ENCODE results near the gene CHCHD2. TPM values are rescaled to one million over a fixed set of nuclear protein-coding genes. Genes with fewer than 3 reads are reported as not detected.
"Not testable (repeated sequence)": the region's sequence is repeated elsewhere in the genome, so short reads cannot be mapped to it uniquely, and the experiment has no call there.

CHCHD2 gene
- total RNA-seq, 1 donor from 2014 or later: 660 TPM

DNA sequence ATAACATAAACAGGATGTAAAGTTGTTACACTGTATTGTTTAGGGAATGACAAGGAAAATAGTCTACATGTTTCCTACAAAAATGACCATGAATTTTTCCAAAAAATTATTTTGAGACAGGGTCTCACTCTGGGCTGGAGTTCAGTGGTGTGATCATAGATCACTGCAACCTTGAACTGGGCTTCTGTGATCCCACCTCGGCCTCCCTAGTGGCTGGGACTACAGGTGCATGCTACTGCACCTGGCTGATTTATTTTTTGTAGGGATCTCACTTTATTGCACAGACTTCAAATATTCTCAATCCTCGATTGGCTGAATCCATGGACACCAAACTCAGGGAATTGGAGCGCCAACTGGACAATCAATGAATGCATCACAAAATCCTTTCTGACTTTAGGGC lies 6.6 kb downstream of the CHCHD2 start:
- intact Hi-C loops (cut with micrococcal nuclease): no loop called here
- peaks cover 56% of the 10 kb centered on the region for H3K36me3 Mint-ChIP-seq (ENCODE audit: low read depth)
- H3K4me1 Mint-ChIP-seq (ENCODE audit: low read depth): peaks cover 9% of the 10 kb centered on the region
- no peaks in the 10 kb centered on the region for H3K27me3 Mint-ChIP-seq (ENCODE audit: low read depth)
- no peak overlapping the region for H3K27ac Mint-ChIP-seq
- no peak overlapping the region for H3K4me3 Mint-ChIP-seq (ENCODE audit: low read depth)
- DNase-seq (ENCODE audit: low spot score): no peak
- no peaks in the 10 kb centered on the region for H3K9me3 Mint-ChIP-seq

GRCh38 chr7:56098187-56099008 lies 7.9 kb downstream of the CHCHD2 start:
- H3K4me3 Mint-ChIP-seq (ENCODE audit: low read depth); DNase-seq (ENCODE audit: low spot score); H3K27me3 Mint-ChIP-seq (ENCODE audit: low read depth); H3K27ac Mint-ChIP-seq; intact Hi-C loops (cut with micrococcal nuclease); H3K4me1 Mint-ChIP-seq (ENCODE audit: low read depth); H3K9me3 Mint-ChIP-seq: not testable (repeated sequence)
- H3K36me3 Mint-ChIP-seq (ENCODE audit: low read depth): peaks cover 47% of the 10 kb centered on the region

DNA sequence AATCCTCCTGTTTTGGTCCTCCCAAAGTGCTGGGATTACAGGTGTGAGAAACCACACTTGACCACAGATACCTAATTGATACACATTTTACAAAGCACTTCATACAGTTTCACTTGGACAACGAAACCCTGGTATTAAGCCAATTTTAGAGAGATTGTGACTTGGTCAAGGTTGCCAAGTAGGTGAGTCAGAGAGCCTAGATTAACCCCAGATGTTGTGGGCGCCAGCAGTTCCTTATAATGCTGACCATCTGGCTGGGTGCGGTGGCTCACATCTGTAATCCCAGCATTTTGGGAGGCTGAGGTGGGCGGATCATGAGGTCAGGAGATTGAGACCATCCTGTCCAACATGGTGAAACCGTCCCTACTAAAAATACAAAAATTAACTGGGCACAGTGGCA lies 8.6 kb downstream of the CHCHD2 start:
- Mint-ChIP-seq H3K4me3 (ENCODE audit: low read depth) (no peak overlapping the region), H3K36me3 (ENCODE audit: low read depth) (peaks cover 43% of the 10 kb centered on the region), H3K4me1 (ENCODE audit: low read depth) (peaks cover 4% of the 10 kb centered on the region), H3K27ac (no peak overlapping the region), H3K27me3 (ENCODE audit: low read depth) (no peaks in the 10 kb centered on the region), H3K9me3 (no peaks in the 10 kb centered on the region)
- intact Hi-C loops (cut with micrococcal nuclease): no loop called here
- no peak for DNase-seq (ENCODE audit: low spot score)

DNA sequence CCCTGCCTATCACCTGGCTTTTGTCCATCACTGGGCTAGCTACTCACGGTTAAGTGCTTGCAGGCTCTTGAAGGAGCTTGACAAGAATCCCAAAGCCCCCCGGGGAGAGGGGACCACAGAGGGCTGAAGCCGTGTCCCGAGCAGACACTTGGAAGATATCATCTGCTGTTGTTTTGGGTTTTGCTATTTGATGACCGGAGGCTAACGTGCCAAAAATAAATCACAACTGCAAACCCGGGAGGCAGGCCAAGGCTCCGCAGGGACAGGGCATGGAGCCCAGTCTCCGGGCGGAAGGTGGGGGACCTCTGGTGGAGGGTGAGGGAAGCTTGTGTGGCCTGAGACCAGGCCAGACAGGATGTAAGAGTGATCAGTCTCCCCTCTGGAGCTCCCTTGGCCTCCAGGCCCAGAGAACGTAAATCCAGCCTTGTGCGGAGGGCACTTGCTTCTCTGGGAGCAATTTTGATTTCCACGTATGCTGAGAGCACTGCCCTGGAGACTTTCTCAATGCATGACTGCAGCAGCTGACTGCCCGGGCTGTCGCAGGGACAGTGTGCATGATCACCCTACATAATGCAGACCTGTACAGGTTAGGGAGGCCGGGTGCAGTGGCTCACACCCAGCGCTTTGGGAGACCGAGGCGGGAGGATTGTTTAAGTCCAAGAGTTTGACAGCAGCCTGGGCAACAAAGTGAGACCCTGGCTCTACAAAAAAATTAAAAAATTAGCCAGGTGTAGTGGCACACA lies 13.3 kb downstream of the CHCHD2 start, which contains the start of gene PHKG1:
PHKG1 (minus strand) TSS at position 164 of the 743 bp plus-strand sequence. CDS start 4,011 bp downstream, outside the sequence.
- H3K27me3 Mint-ChIP-seq (ENCODE audit: low read depth): no peaks in the 10 kb centered on the region
- no peak within 1 kb of the TSS for H3K4me3 Mint-ChIP-seq (ENCODE audit: low read depth)
- H3K27ac Mint-ChIP-seq: no peak within 1 kb of the TSS
- H3K4me1 Mint-ChIP-seq (ENCODE audit: low read depth): no peaks in the 10 kb centered on the region
- no peak for DNase-seq (ENCODE audit: low spot score)
- H3K36me3 Mint-ChIP-seq (ENCODE audit: low read depth): peaks cover 12% of the 10 kb centered on the region
- no peaks in the 10 kb centered on the region for H3K9me3 Mint-ChIP-seq
- intact Hi-C loops (cut with micrococcal nuclease): no loop called here

- H3K27ac Mint-ChIP-seq; intact Hi-C loops (cut with micrococcal nuclease); H3K4me1 Mint-ChIP-seq (ENCODE audit: low read depth); H3K36me3 Mint-ChIP-seq (ENCODE audit: low read depth); H3K9me3 Mint-ChIP-seq; DNase-seq (ENCODE audit: low spot score); H3K27me3 Mint-ChIP-seq (ENCODE audit: low read depth); H3K4me3 Mint-ChIP-seq (ENCODE audit: low read depth): not testable (repeated sequence)
These were observed 13.9 kb downstream of the CHCHD2 start for GRCh38 chr7:56092388-56092787.

DNA sequence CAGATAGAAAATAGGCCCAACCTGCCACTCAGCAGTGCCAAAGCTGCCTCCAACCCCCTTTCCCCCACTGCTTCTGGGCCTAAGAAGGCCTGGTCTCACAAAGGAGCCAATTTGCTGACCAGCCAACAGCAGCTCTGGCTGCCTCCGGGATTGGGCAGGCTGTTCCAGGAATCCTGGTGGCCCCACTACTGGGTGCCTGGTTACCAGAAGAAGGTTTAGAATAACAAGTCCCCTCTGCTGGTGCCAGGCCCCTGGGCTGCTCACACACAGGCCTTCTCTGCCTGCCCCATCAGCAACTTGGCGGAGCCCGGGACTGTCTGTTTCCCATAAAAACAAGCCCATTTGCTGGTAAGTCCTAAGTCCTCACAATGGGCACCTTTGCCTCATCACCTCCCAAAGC lies 14.7 kb downstream of the CHCHD2 start:
- no peaks in the 10 kb centered on the region for H3K9me3 Mint-ChIP-seq

DNA sequence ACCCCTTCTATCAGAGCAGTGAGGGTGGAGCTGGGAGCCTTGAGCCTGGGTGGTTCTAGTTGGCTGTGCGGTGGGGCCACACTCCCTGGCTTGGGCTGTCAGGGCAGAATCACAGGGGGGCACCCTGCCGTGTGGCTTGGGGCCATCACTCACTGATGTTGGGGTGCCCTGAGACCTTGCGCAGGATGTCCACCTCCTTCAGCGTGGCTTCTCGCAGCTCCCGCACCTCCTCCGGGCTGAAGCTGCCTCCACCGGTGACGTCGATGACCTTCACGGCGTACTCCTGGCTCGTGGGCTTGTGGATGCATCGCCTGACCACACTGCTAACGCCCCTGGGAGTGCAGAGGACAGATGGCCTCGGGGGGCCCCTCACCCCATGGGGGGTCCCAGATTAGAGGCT lies 18.8 kb downstream of the CHCHD2 start:
- Mint-ChIP-seq H3K27ac (no peak overlapping the region), H3K36me3 (ENCODE audit: low read depth) (peaks cover 10% of the 10 kb centered on the region), H3K4me1 (ENCODE audit: low read depth) (no peaks in the 10 kb centered on the region), H3K27me3 (ENCODE audit: low read depth) (no peaks in the 10 kb centered on the region), H3K9me3 (no peaks in the 10 kb centered on the region), H3K4me3 (ENCODE audit: low read depth) (no peak overlapping the region)
- no peak for DNase-seq (ENCODE audit: low spot score)
- intact Hi-C loops (cut with micrococcal nuclease): no loop called here

More for the DNA sequence above, 14.7 kb downstream of the CHCHD2 start:
- Mint-ChIP-seq H3K36me3 (ENCODE audit: low read depth) (peaks cover 7% of the 10 kb centered on the region), H3K27ac (no peak overlapping the region), H3K4me3 (ENCODE audit: low read depth) (no peak overlapping the region), H3K27me3 (ENCODE audit: low read depth) (no peaks in the 10 kb centered on the region), H3K4me1 (ENCODE audit: low read depth) (no peaks in the 10 kb centered on the region)
- DNase-seq (ENCODE audit: low spot score): no peak
- intact Hi-C loops (cut with micrococcal nuclease): no loop called here

DNA sequence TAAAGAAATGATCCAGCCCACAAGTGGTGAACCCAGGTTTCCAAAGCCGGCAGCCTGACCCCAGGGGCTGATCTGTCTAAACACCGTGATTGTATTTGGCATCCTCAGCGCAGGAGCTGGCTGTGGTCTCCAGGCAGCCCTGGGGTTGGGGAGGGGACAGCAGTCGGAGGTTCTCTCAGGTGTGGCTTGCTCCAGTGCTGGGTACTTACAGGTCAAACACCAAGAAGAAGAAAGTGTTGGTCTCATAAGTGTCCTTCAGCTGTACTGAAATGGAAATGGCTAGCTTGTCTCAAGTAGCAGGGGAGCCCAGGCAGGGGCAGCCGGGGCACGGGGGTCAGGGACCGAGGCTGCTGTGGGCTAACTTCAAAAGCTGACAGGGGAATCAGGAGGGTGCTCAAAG lies 19.5 kb downstream of the CHCHD2 start:
- no peaks in the 10 kb centered on the region for H3K27me3 Mint-ChIP-seq (ENCODE audit: low read depth)
- no peak overlapping the region for H3K27ac Mint-ChIP-seq
- H3K36me3 Mint-ChIP-seq (ENCODE audit: low read depth): peaks cover 16% of the 10 kb centered on the region
- no peak for DNase-seq (ENCODE audit: low spot score)
- no peak overlapping the region for H3K4me3 Mint-ChIP-seq (ENCODE audit: low read depth)
- intact Hi-C loops (cut with micrococcal nuclease): no loop called here
- no peaks in the 10 kb centered on the region for H3K4me1 Mint-ChIP-seq (ENCODE audit: low read depth)
- H3K9me3 Mint-ChIP-seq: no peaks in the 10 kb centered on the region

GRCh38 chr7:56083150-56083785 lies 23.0 kb downstream of the CHCHD2 start:
- H3K27ac Mint-ChIP-seq: no peak overlapping the region
- no peak overlapping the region for H3K4me3 Mint-ChIP-seq (ENCODE audit: low read depth)
- H3K9me3 Mint-ChIP-seq: no peaks in the 10 kb centered on the region
- no peaks in the 10 kb centered on the region for H3K4me1 Mint-ChIP-seq (ENCODE audit: low read depth)
- intact Hi-C loops (cut with micrococcal nuclease): no loop called here
- no peaks in the 10 kb centered on the region for H3K27me3 Mint-ChIP-seq (ENCODE audit: low read depth)
- no peak for DNase-seq (ENCODE audit: low spot score)
- H3K36me3 Mint-ChIP-seq (ENCODE audit: low read depth): peaks cover 35% of the 10 kb centered on the region

DNA sequence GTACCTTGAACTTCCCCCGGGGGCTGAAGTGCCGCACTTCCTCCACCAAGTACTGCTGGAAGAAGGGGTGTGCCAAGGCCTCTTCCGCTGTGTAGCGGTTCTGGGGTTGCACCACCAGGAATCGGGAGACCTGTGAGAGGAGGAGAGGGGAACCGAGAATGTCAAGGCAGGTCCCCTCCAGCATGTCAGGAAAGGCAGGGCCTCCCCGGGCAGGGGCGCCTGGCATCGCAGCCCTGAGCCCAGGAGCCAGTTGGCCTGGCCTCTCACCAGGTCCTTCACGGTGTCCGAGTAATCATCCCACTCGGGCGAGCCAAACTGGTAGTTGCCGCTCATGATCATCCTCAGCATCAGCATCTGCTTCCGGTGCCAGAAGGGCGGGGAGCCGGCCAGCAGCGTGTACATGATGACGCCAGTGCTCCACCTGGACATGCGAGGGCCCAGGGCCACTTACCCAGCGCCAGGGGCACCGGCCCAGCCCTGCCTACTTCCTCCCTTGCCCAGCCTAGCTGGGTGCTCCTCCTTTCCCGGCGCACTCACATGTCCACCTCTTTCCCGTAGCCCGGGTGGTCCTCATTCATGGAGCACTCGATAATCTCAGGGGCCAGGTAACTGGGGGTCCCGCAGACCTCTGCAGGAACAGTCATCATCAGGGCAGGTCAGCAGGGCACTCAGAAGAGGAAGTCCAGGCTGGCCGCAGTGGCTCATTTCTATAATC lies 24.5 kb downstream of the CHCHD2 start:
- intact Hi-C loops (cut with micrococcal nuclease): no loop called here
- Mint-ChIP-seq H3K27me3 (ENCODE audit: low read depth) (no peaks in the 10 kb centered on the region), H3K4me1 (ENCODE audit: low read depth) (no peaks in the 10 kb centered on the region), H3K4me3 (ENCODE audit: low read depth) (no peak overlapping the region), H3K27ac (no peak overlapping the region), H3K36me3 (ENCODE audit: low read depth) (peaks cover 34% of the 10 kb centered on the region), H3K9me3 (no peaks in the 10 kb centered on the region)
- no peak for DNase-seq (ENCODE audit: low spot score)

- intact Hi-C loops (cut with micrococcal nuclease); DNase-seq (ENCODE audit: low spot score); H3K27ac Mint-ChIP-seq; H3K9me3 Mint-ChIP-seq; H3K4me3 Mint-ChIP-seq (ENCODE audit: low read depth); H3K27me3 Mint-ChIP-seq (ENCODE audit: low read depth); H3K4me1 Mint-ChIP-seq (ENCODE audit: low read depth): not testable (repeated sequence)
- H3K36me3 Mint-ChIP-seq (ENCODE audit: low read depth): peaks cover 29% of the 10 kb centered on the region
These were observed 25.4 kb downstream of the CHCHD2 start for GRCh38 chr7:56080726-56081435.

Measured in activated T-helper 2 cell treated with anti-CD3 and anti-CD28 coated beads, Interferon-gamma antibody, Interleukin-2, Interleukin-4, amounts not matched to agents 10 μg/mL and 5 μg/mL and 100 μg/mL, durations not matched to agents 14 hours and 24 hours and 36 hours (primary cell).